GDM1 (cell line): ENCODE results near the gene MTM1.
A peak's percentile ranks its signal among the peaks of the same experiment; 100 is the strongest.

Source experiments
- DNase-seq: peaks from one replicate; lab custom pipeline; 2025; lab: John Stamatoyannopoulos, UW

MTM1 gene

GRCh38 chrX:150676221-150676620 is 107.8 kb downstream of the MTM1 start:
- no peak for DNase-seq

GRCh38 chrX:150680974-150681373 is 112.6 kb downstream of the MTM1 start:
- no peak for DNase-seq

- DNase-seq = no peak
These were observed 114.7 kb downstream of the MTM1 start for GRCh38 chrX:150683112-150683511.

GRCh38 chrX:150683536-150684146 is 115.2 kb downstream of the MTM1 start:
- peak; percentile 14 for DNase-seq

GRCh38 chrX:150688911-150689451 is 120.6 kb downstream of the MTM1 start:
- DNase-seq = no peak

- no peak for DNase-seq
These were observed 121.7 kb downstream of the MTM1 start for GRCh38 chrX:150690126-150690525.

GRCh38 chrX:150692296-150692695 is 123.9 kb downstream of the MTM1 start:
- no peak for DNase-seq

- no peak for DNase-seq
These were observed 124.7 kb downstream of the MTM1 start, which contains the start of gene MTMR1 for GRCh38 chrX:150692831-150693724. Gene MTMR1, plus strand, starts transcription at chrX:150693396. Its CDS starts 135 bp downstream, at chrX:150693531.

- DNase-seq = no peak
These were observed 125.5 kb downstream of the MTM1 start for GRCh38 chrX:150693725-150694574.

- no peak for DNase-seq
These were observed 126.5 kb downstream of the MTM1 start for GRCh38 chrX:150694738-150695410.

- DNase-seq = no peak
These were observed 127.9 kb downstream of the MTM1 start for GRCh38 chrX:150696331-150696730.

GRCh38 chrX:150696866-150697265 is 128.4 kb downstream of the MTM1 start:
- DNase-seq = no peak

GRCh38 chrX:150697641-150698040 is 129.2 kb downstream of the MTM1 start:
- no peak for DNase-seq

GRCh38 chrX:150698981-150699380 is 130.6 kb downstream of the MTM1 start:
- DNase-seq = no peak

GRCh38 chrX:150700107-150700506 is 131.7 kb downstream of the MTM1 start:
- DNase-seq = no peak

- no peak for DNase-seq
These were observed 133.0 kb downstream of the MTM1 start for GRCh38 chrX:150701377-150701776.

GRCh38 chrX:150702966-150703694 is 134.7 kb downstream of the MTM1 start:
- no peak for DNase-seq

- no peak for DNase-seq
These were observed 135.2 kb downstream of the MTM1 start for GRCh38 chrX:150703695-150703974.

- no peak for DNase-seq
These were observed 135.7 kb downstream of the MTM1 start for GRCh38 chrX:150704030-150704613.

- no peak for DNase-seq
These were observed 144.2 kb downstream of the MTM1 start for GRCh38 chrX:150712619-150713018.

- DNase-seq = no peak
These were observed 146.8 kb downstream of the MTM1 start for GRCh38 chrX:150715184-150715583.
